ENCODE measurements around the gene SENP5. TPM values are rescaled to one million over a fixed set of nuclear protein-coding genes. Genes with fewer than 3 reads are reported as not detected.

The SENP5 gene
- total and polyA plus RNA-seq, 9 of the 15 experiments (the other 6 are each of a cell fraction or from before 2014, with no cell fraction given), result 18.3 to 59.7 (median 35.8) TPM

DNA sequence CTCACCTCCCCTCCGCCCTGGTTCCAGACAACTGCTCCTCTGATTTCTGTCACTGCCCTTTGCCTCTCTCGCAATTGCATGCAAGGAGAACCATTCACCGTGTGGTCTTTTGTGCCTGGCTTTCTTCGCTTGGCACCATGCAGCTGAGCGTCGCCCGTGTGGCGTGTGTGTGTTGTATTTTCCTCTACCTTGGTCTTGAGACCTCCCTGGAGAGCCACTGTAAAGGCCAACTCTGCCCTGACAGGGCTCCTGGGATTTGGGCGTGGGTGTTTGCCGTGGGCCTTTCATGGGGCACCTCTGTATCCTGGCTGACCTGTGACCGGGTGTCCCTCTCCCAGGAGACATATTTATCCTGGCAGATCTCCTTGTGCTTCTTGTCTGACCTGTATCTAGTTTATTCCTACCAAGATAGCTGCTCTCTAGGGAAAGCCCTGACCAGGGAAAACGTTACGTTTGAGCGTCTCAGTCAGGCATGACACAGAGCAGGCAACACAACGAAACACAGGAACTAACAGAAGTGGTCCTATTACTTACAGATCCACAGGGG lies 102.9 kb downstream of the SENP5 start:
- peak overlapping the region; percentile 92 for H2AFZ ChIP-seq (ENCODE audit: low read depth, low read length)
- in situ Hi-C loops (cut with MboI) (loop anchor here (10.0 kb wide), 2 partner anchors 214 to 366 kb away; no protein-coding TSS in a partner anchor), intact Hi-C loops (cut with micrococcal nuclease) (loop anchor here (1.0 to 5.0 kb wide), 3 partner anchors 132 to 448 kb away; no protein-coding TSS in a partner anchor)
- peak overlapping the region; percentile 90 to 96; a peak in 3 of 4 replicates for H3K9ac ChIP-seq (ENCODE audit: insufficient read depth in 1 of 2, low read depth in 2 of 2, low read length in 2 of 2)
- WGBS (ENCODE audit: insufficient coverage, low coverage, missing lambda C conversion rate), result 87% methylated on average over 14 of the region's 15 CpGs
- peaks cover 8% of the 10 kb centered on the region; the same call in 1 of the 3 replicates for H3K36me3 ChIP-seq (ENCODE audit: control insufficient read depth, insufficient read depth, low read length)
- H3K9me1 ChIP-seq (ENCODE audit: control insufficient read depth, insufficient read depth, low read length), result no peaks in the 10 kb centered on the region
- peaks cover 12% of the 10 kb centered on the region; the same call in 2 of the 3 replicates for H3K79me2 ChIP-seq (ENCODE audit: control insufficient read depth, insufficient read depth, low read length)
- H3K4me1 ChIP-seq (replicated peaks in 1 of 2; ENCODE audit: control insufficient read depth in 2 of 2, insufficient read depth in 2 of 2, low read length in 2 of 2), result peaks cover 22 to 33% of the 10 kb centered on the region in 2 experiments; a peak in 4 of 5 replicates
- no peaks in the 10 kb centered on the region for H4K20me1 ChIP-seq (replicated peaks; ENCODE audit: control insufficient read depth, insufficient read depth, low read length)
- H3K27ac ChIP-seq (ENCODE audit: extremely low read depth, low read depth, low read length), result peak overlapping the region; percentile 34; the same call in 1 of the 3 replicates
- CTCF ChIA-PET (ENCODE audit: low intra/inter-chr PET ratio), result interaction anchor here (0.6 to 2.7 kb wide), 6 partner anchors 29 to 446 kb away, joined by 4 to 10 read pairs (median 6); no protein-coding TSS in a partner anchor
- no peaks in the 10 kb centered on the region for H3K27me3 ChIP-seq (ENCODE audit: control insufficient read depth in 2 of 2, insufficient read depth in 2 of 2, low read length in 2 of 2)
- DNase-seq (ENCODE audit: extremely low read depth in 1 of 4, low spot score in 3 of 4), result no peak
- FAIRE-seq, result no peak
- TF ChIP-seq NELFE (IDR thresholded peaks at IDR 0.05; ENCODE audit: insufficient read depth, insufficient read length) (no peak), SP1 (CRISPR knock-in tag; IDR thresholded peaks at IDR 0.05) (peak; percentile 39; the same call in 1 of the 2 replicates)
- H3K4me3 ChIP-seq, result no peak overlapping the region
- POLR2A ChIA-PET, result interaction anchor here (0.9 to 1.2 kb wide), 3 partner anchors 12 to 631 kb away, joined by 3 to 4 read pairs (median 3); no protein-coding TSS in a partner anchor
- no TSS peak for BruUV-seq (replicated peaks)
- peak overlapping the region; percentile 77 for H3K4me2 ChIP-seq (ENCODE audit: insufficient read depth, low read length)
- H3K9me3 ChIP-seq (replicated peaks; ENCODE audit: control insufficient read depth, insufficient read depth, low read depth, low read length), result peaks cover 3% of the 10 kb centered on the region; the same call in 1 of the 2 replicates
- no peak for ATAC-seq

Measured in K562 (cell line).